NCI-H128 (cell line): Measurements from ENCODE around the gene GDF7.

Experiments used
- DNase-seq: peaks from one replicate; lab custom pipeline; 2025; ENCODE audit not compliant: unreplicated experiment; lab: John Stamatoyannopoulos, UW

The GDF7 gene

GRCh38 chr2:20643060-20643459, 23.9 kb upstream of the GDF7 start:
- DNase-seq, result no peak

- no peak for DNase-seq
These were observed 23.1 kb upstream of the GDF7 start for GRCh38 chr2:20643826-20644225.

- no peak for DNase-seq
These were observed 21.6 kb upstream of the GDF7 start for GRCh38 chr2:20645301-20645701.

- no peak for DNase-seq
These were observed 21.2 kb upstream of the GDF7 start for GRCh38 chr2:20645761-20646160.

- no peak for DNase-seq
These were observed 20.5 kb upstream of the GDF7 start for GRCh38 chr2:20646446-20646845.

- no peak for DNase-seq
These were observed 19.7 kb upstream of the GDF7 start for GRCh38 chr2:20647211-20647610.

- DNase-seq, result no peak
These were observed 19.2 kb upstream of the GDF7 start for GRCh38 chr2:20647738-20648137.

- no peak for DNase-seq
These were observed 18.7 kb upstream of the GDF7 start for GRCh38 chr2:20648206-20648605.

- no peak for DNase-seq
These were observed 18.1 kb upstream of the GDF7 start for GRCh38 chr2:20648831-20649230.

GRCh38 chr2:20649576-20649975, 17.4 kb upstream of the GDF7 start:
- no peak for DNase-seq

GRCh38 chr2:20649976-20650375, 17.0 kb upstream of the GDF7 start:
- no peak for DNase-seq

GRCh38 chr2:20650393-20650876, 16.5 kb upstream of the GDF7 start:
- no peak for DNase-seq

- peak; percentile 73 for DNase-seq
These were observed 15.8 kb upstream of the GDF7 start, which contains the start of gene HS1BP3 for GRCh38 chr2:20650877-20651730. HS1BP3 (minus strand) TSS chr2:20651098; CDS start chr2:20651063, 35 bp downstream.

- no peak for DNase-seq
These were observed 15.2 kb upstream of the GDF7 start for GRCh38 chr2:20651731-20652099.

- DNase-seq, result no peak
These were observed 14.8 kb upstream of the GDF7 start for GRCh38 chr2:20652141-20652540.

GRCh38 chr2:20652673-20653575, 14.0 kb upstream of the GDF7 start:
- DNase-seq, result no peak

- DNase-seq, result no peak
These were observed 13.0 kb upstream of the GDF7 start for GRCh38 chr2:20653695-20654534.

GRCh38 chr2:20654535-20654813, 12.5 kb upstream of the GDF7 start:
- DNase-seq, result no peak

- DNase-seq, result no peak
These were observed 10.4 kb upstream of the GDF7 start for GRCh38 chr2:20656561-20656960.

GRCh38 chr2:20657522-20658235, 9.3 kb upstream of the GDF7 start:
- DNase-seq, result no peak
